ENCODE results near the gene NT5C1B. TPM values are rescaled to one million over a fixed set of nuclear protein-coding genes. Genes with fewer than 3 reads are reported as not detected.

Gene NT5C1B
- total RNA-seq, 1 donor from 2014 or later = not detected

DNA sequence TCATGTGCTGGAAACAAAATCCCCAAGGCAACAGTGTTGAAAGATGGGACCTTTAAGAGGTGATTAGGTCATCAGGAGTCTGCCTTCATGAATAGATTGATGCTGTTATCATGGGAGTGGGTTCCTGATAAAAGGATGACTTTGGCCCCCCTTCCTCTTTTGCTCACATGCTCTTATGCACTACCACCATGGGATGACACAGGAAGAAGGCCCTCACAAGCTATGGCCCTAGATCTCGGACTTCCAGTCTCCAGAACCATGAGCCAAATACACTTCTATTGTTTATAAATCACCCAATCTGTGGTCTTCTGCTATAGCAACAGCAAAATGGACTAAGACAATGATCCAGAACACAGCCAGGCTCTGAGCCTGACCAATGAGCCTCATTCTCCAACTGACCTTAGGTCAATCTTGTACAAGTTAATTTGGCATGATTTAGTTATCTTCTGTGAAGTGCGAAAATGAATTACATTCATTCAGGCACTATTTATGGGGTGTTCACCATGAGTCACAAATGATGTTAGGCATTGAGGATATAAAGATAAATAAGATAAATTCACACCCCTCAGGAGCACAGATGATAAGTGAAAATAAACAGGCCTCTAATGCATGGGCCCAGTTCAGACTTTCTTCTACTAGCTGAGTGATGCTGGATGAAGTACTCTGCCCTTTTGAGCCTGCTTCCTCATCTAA lies 37.7 kb upstream of the NT5C1B start:
- Mint-ChIP-seq H3K4me1 (ENCODE audit: unreplicated experiment) (peaks cover 16% of the 10 kb centered on the region), H3K9me3 (ENCODE audit: unreplicated experiment) (peaks cover 12% of the 10 kb centered on the region), H3K27ac (ENCODE audit: unreplicated experiment) (no peak overlapping the region), H3K36me3 (ENCODE audit: unreplicated experiment) (no peaks in the 10 kb centered on the region), H3K4me3 (ENCODE audit: unreplicated experiment) (no peak overlapping the region), H3K27me3 (ENCODE audit: unreplicated experiment) (no peaks in the 10 kb centered on the region)
- TF ChIP-seq, protein P1, sequence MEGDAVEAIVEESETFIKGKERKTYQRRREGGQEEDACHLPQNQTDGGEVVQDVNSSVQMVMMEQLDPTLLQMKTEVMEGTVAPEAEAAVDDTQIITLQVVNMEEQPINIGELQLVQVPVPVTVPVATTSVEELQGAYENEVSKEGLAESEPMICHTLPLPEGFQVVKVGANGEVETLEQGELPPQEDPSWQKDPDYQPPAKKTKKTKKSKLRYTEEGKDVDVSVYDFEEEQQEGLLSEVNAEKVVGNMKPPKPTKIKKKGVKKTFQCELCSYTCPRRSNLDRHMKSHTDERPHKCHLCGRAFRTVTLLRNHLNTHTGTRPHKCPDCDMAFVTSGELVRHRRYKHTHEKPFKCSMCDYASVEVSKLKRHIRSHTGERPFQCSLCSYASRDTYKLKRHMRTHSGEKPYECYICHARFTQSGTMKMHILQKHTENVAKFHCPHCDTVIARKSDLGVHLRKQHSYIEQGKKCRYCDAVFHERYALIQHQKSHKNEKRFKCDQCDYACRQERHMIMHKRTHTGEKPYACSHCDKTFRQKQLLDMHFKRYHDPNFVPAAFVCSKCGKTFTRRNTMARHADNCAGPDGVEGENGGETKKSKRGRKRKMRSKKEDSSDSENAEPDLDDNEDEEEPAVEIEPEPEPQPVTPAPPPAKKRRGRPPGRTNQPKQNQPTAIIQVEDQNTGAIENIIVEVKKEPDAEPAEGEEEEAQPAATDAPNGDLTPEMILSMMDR (IDR thresholded peaks at IDR 0.05) = no peak
- DNase-seq (ENCODE audit: extremely low spot score, unreplicated experiment) = no peak

DNA sequence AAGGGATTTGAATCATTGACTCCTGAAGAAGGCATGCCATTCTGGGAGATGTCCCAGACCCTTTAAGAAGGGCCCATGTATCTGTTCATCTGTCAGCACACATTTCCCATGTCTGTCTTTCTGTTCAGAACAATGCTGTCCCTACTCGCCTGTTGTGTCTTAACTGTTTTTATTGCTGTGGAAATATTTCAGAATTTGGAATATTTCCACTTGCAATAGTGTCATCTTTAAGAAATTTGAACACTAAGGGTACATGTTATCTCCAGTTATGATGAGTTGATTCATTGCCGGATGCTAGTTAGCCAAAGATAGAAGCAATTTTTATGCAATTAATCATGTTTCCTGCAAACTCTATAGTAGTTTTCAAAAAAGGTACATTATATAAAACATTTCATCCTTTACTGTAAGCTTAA lies 36.9 kb upstream of the NT5C1B start:
- no peak overlapping the region for H3K27ac Mint-ChIP-seq (ENCODE audit: unreplicated experiment)
- H3K9me3 Mint-ChIP-seq (ENCODE audit: unreplicated experiment) = peaks cover 4% of the 10 kb centered on the region
- H3K27me3 Mint-ChIP-seq (ENCODE audit: unreplicated experiment) = no peaks in the 10 kb centered on the region
- no peak overlapping the region for H3K4me3 Mint-ChIP-seq (ENCODE audit: unreplicated experiment)
- H3K4me1 Mint-ChIP-seq (ENCODE audit: unreplicated experiment) = peaks cover 16% of the 10 kb centered on the region
- no peak for DNase-seq (ENCODE audit: extremely low spot score, unreplicated experiment)
- no peaks in the 10 kb centered on the region for H3K36me3 Mint-ChIP-seq (ENCODE audit: unreplicated experiment)
- TF ChIP-seq, protein P1 (IDR thresholded peaks at IDR 0.05) = no peak

DNA sequence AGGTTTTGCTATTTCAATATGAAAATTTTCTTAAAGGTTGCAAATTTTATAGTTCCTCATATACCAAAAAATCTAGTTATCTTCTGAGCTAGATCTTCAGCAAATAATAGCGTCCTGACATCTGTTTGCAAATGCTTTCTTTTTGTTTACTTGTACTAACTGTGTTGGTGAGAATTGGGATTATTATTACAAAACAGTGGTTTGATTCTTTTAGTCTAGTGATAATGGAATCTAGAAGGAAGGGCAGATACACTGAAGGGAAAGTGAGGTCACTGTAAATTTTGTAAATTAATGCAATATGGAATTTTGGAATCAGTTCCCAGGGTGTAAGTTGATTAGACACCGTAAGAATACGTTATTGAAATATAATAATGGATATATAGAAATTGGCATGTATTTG lies 36.2 kb upstream of the NT5C1B start:
- DNase-seq (ENCODE audit: extremely low spot score, unreplicated experiment) = no peak
- no peaks in the 10 kb centered on the region for H3K27me3 Mint-ChIP-seq (ENCODE audit: unreplicated experiment)
- TF ChIP-seq, protein P1 (IDR thresholded peaks at IDR 0.05) = no peak
- no peak overlapping the region for H3K27ac Mint-ChIP-seq (ENCODE audit: unreplicated experiment)
- peaks cover 15% of the 10 kb centered on the region for H3K4me1 Mint-ChIP-seq (ENCODE audit: unreplicated experiment)
- H3K9me3 Mint-ChIP-seq (ENCODE audit: unreplicated experiment) = no peaks in the 10 kb centered on the region
- no peak overlapping the region for H3K4me3 Mint-ChIP-seq (ENCODE audit: unreplicated experiment)
- no peaks in the 10 kb centered on the region for H3K36me3 Mint-ChIP-seq (ENCODE audit: unreplicated experiment)

DNA sequence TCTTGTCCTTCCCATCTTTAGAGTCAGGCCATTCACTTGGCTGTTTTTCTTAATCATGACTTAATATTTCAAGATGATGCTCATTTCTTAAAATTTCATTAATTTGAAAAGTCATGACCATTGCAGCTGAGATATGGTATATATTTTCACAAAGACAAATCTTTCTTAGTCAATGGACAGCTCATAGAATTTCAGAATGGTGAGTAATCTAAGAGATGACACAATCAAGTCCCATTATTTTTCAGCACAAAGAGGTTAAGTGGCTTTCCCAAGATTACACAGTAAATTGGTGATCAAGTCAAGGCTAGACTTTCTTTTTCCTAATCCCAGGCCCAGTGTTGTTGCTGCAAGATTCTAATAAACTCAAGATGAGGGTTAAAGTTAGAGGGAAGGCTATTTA lies 34.4 kb upstream of the NT5C1B start:
- DNase-seq (ENCODE audit: extremely low spot score, unreplicated experiment) = no peak
- H3K36me3 Mint-ChIP-seq (ENCODE audit: unreplicated experiment) = no peaks in the 10 kb centered on the region

DNA sequence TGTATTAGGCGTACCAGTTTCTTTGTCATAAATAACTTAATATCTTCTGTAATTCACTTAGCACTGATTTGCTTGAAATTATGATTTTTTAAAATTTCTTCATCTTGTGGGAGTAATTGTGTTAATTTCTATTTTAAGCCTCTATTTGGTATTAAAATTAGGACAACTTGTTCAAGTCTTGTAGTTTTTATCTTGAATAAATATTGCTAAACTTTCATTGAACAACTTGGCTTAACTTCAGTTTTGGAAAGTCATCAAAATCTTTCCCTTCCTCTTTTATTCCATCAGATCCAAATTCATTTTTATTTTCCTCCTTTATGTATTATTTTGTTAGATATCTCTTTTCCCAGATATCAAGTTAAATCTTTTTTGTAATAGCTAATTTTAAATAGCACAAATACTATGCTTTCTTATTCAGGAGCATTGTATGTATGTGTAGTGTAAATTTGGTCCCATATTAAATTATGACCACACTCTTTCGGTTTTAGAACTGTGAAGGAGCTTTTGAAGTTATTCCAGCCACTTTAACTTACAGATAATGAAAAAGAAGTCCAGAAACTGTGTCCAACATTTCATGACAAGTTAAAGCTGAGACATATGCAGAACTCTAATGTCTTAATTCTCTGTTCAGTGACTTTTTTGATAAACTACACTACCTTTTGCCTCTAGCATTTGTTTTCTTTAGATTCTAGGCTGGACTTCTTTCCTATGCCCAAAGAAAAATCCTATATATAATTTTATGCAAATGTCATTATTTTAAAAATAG lies 31.7 kb upstream of the NT5C1B start:
- no peak for DNase-seq (ENCODE audit: extremely low spot score, unreplicated experiment)
- no peak overlapping the region for H3K4me3 Mint-ChIP-seq (ENCODE audit: unreplicated experiment)
- H3K9me3 Mint-ChIP-seq (ENCODE audit: unreplicated experiment) = no peaks in the 10 kb centered on the region
- no peak overlapping the region for H3K27ac Mint-ChIP-seq (ENCODE audit: unreplicated experiment)
- H3K4me1 Mint-ChIP-seq (ENCODE audit: unreplicated experiment) = peaks cover 5% of the 10 kb centered on the region
- no peaks in the 10 kb centered on the region for H3K27me3 Mint-ChIP-seq (ENCODE audit: unreplicated experiment)
- TF ChIP-seq, protein P1 (IDR thresholded peaks at IDR 0.05) = no peak
- no peaks in the 10 kb centered on the region for H3K36me3 Mint-ChIP-seq (ENCODE audit: unreplicated experiment)

More for the DNA sequence above, 34.4 kb upstream of the NT5C1B start:
- no peaks in the 10 kb centered on the region for H3K9me3 Mint-ChIP-seq (ENCODE audit: unreplicated experiment)
- no peak overlapping the region for H3K4me3 Mint-ChIP-seq (ENCODE audit: unreplicated experiment)
- no peak overlapping the region for H3K27ac Mint-ChIP-seq (ENCODE audit: unreplicated experiment)
- H3K4me1 Mint-ChIP-seq (ENCODE audit: unreplicated experiment) = peaks cover 10% of the 10 kb centered on the region
- no peaks in the 10 kb centered on the region for H3K27me3 Mint-ChIP-seq (ENCODE audit: unreplicated experiment)
- TF ChIP-seq, protein P1 (IDR thresholded peaks at IDR 0.05) = no peak
